BE2C (cell line): ENCODE data around the gene PPP3CA.

Source experiments
- DNase-seq: peaks from one replicate; pipeline ENCODE4 v3.0.0-alpha.2; 2020
- H3K27me3 ChIP-seq: fragments of 250-450 bp; sonication (Bioruptor Pico); 2 replicates; pipeline ENCODE4 v1.5.1; 2020; ENCODE audit warnings: mild to moderate bottlenecking
- H3K36me3 ChIP-seq: fragments of 250-450 bp; sonication (Bioruptor Pico); 2 replicates; pipeline ENCODE4 v1.5.1; 2020; ENCODE audit warnings: mild to moderate bottlenecking
- H3K4me1 ChIP-seq: fragments of 250-450 bp; sonication (Bioruptor Pico); 2 replicates; pipeline ENCODE4 v1.5.1; 2020
- H3K4me3 ChIP-seq: 2 replicates; pipeline ENCODE4 v1.5.1; 2011; ENCODE audit warnings: low read depth, low read length
- H3K9me3 ChIP-seq: fragments of 250-450 bp; sonication (Bioruptor Pico); 2 replicates; pipeline ENCODE4 v1.5.1; 2020
- TF ChIP-seq, protein P1 (sequence below): IDR thresholded peaks from 2 replicates; pipeline ENCODE4 v1.5.1; 2012; ENCODE audit warnings: mild to moderate bottlenecking, low read depth, low read length

Gene PPP3CA

GRCh38 chr4:101210331-101210730, 137.0 kb downstream of the PPP3CA start:
- no peaks in the 10 kb centered on the region for H3K36me3 ChIP-seq
- DNase-seq, result no peak
- no peak overlapping the region for H3K4me3 ChIP-seq
- TF ChIP-seq, protein P1, sequence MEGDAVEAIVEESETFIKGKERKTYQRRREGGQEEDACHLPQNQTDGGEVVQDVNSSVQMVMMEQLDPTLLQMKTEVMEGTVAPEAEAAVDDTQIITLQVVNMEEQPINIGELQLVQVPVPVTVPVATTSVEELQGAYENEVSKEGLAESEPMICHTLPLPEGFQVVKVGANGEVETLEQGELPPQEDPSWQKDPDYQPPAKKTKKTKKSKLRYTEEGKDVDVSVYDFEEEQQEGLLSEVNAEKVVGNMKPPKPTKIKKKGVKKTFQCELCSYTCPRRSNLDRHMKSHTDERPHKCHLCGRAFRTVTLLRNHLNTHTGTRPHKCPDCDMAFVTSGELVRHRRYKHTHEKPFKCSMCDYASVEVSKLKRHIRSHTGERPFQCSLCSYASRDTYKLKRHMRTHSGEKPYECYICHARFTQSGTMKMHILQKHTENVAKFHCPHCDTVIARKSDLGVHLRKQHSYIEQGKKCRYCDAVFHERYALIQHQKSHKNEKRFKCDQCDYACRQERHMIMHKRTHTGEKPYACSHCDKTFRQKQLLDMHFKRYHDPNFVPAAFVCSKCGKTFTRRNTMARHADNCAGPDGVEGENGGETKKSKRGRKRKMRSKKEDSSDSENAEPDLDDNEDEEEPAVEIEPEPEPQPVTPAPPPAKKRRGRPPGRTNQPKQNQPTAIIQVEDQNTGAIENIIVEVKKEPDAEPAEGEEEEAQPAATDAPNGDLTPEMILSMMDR, result no peak
- peaks cover 33% of the 10 kb centered on the region for H3K4me1 ChIP-seq
- H3K27me3 ChIP-seq, result no peaks in the 10 kb centered on the region
- no peaks in the 10 kb centered on the region for H3K9me3 ChIP-seq

- H3K36me3 ChIP-seq, result no peaks in the 10 kb centered on the region
- H3K27me3 ChIP-seq, result no peaks in the 10 kb centered on the region
- H3K9me3 ChIP-seq, result no peaks in the 10 kb centered on the region
- H3K4me1 ChIP-seq, result peaks cover 25% of the 10 kb centered on the region
- DNase-seq, result no peak
- no peak overlapping the region for H3K4me3 ChIP-seq
- TF ChIP-seq, protein P1, result no peak
Observed at GRCh38 chr4:101208171-101208570, 139.2 kb downstream of the PPP3CA start.

GRCh38 chr4:101205916-101206315, 141.4 kb downstream of the PPP3CA start:
- Histone ChIP-seq H3K4me3 (no peak overlapping the region), H3K9me3 (no peaks in the 10 kb centered on the region), H3K36me3 (no peaks in the 10 kb centered on the region), H3K27me3 (no peaks in the 10 kb centered on the region), H3K4me1 (peaks cover 15% of the 10 kb centered on the region)
- no peak for DNase-seq
- TF ChIP-seq, protein P1, result no peak

- Histone ChIP-seq H3K36me3 (no peaks in the 10 kb centered on the region), H3K4me1 (peaks cover 33% of the 10 kb centered on the region), H3K4me3 (no peak overlapping the region), H3K27me3 (no peaks in the 10 kb centered on the region), H3K9me3 (no peaks in the 10 kb centered on the region)
- TF ChIP-seq, protein P1, result no peak
- DNase-seq, result no peak
Observed at GRCh38 chr4:101201421-101201820, 145.9 kb downstream of the PPP3CA start.

DNA sequence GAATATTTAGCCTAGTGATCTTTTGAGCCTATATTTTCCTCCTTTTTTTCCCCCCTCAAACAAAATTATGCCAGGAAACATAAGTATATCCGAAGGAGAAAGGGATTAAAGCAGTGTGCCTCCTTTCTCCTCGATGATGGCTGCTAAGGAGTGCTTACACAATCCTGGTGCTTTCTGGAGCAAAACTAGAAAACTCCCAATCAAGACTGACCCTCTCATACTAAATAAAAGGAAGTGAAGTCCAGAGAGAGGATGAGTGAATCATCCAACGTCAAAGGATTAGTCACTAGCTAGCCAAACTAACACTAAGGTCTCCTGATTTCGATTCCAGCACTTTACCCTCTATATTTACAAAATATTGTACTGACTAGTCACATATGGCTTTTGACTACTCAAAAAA, 146.8 kb downstream of the PPP3CA start:
- Histone ChIP-seq H3K36me3 (no peaks in the 10 kb centered on the region; the same call in 1 of the 2 replicates), H3K4me3 (no peak overlapping the region), H3K27me3 (no peaks in the 10 kb centered on the region), H3K9me3 (no peaks in the 10 kb centered on the region), H3K4me1 (peaks cover 33% of the 10 kb centered on the region)
- TF ChIP-seq, protein P1, result no peak
- DNase-seq, result no peak

GRCh38 chr4:101199507-101200285, 147.6 kb downstream of the PPP3CA start:
- TF ChIP-seq, protein P1, result no peak
- Histone ChIP-seq H3K4me3 (no peak overlapping the region), H3K27me3 (no peaks in the 10 kb centered on the region), H3K9me3 (no peaks in the 10 kb centered on the region), H3K36me3 (no peaks in the 10 kb centered on the region; the same call in 1 of the 2 replicates), H3K4me1 (peaks cover 33% of the 10 kb centered on the region)
- no peak for DNase-seq
